Measurements from ENCODE around the gene NAGA.

The NAGA gene

DNA sequence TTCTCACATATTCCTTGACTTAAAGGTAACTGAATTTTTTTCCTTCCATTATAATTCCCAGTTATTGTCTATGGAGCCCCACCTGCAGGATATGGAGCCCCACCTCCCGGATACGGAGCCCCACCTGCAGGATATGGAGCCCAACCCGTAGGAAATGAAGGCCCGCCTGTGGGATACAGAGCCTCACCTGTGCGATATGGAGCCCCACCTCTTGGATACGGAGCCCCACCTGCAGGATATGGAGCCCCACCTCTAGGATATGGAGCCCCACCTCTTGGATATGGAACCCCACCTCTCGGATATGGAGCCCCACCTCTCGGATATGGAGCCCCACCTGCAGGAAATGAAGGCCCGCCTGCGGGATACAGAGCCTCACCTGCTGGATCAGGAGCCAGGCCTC, 43.9 kb downstream of the NAGA start:
- no peaks in the 10 kb centered on the region for H3K27me3 Mint-ChIP-seq
- H3K9me3 Mint-ChIP-seq: no peaks in the 10 kb centered on the region
- no peaks in the 10 kb centered on the region for H3K36me3 Mint-ChIP-seq (ENCODE audit: low read depth)
- H3K4me1 Mint-ChIP-seq (ENCODE audit: low read depth): peaks cover 34% of the 10 kb centered on the region
- H3K27ac Mint-ChIP-seq: no peak overlapping the region
- H3K4me3 Mint-ChIP-seq: no peak overlapping the region

GRCh38 chr22:42025421-42025820, 45.2 kb downstream of the NAGA start:
- no peak overlapping the region for H3K4me3 Mint-ChIP-seq
- no peaks in the 10 kb centered on the region for H3K9me3 Mint-ChIP-seq
- no peak overlapping the region for H3K27ac Mint-ChIP-seq
- no peaks in the 10 kb centered on the region for H3K27me3 Mint-ChIP-seq
- no peaks in the 10 kb centered on the region for H3K36me3 Mint-ChIP-seq (ENCODE audit: low read depth)
- peaks cover 21% of the 10 kb centered on the region for H3K4me1 Mint-ChIP-seq (ENCODE audit: low read depth)

GRCh38 chr22:42022162-42022847, 48.3 kb downstream of the NAGA start:
- peaks cover 10% of the 10 kb centered on the region for H3K27me3 Mint-ChIP-seq
- no peaks in the 10 kb centered on the region for H3K36me3 Mint-ChIP-seq (ENCODE audit: low read depth)
- H3K4me1 Mint-ChIP-seq (ENCODE audit: low read depth): peaks cover 18% of the 10 kb centered on the region
- H3K27ac Mint-ChIP-seq: no peak overlapping the region
- no peak overlapping the region for H3K4me3 Mint-ChIP-seq
- H3K9me3 Mint-ChIP-seq: no peaks in the 10 kb centered on the region

- Mint-ChIP-seq H3K4me3 (no peak overlapping the region), H3K36me3 (ENCODE audit: low read depth) (no peaks in the 10 kb centered on the region), H3K9me3 (no peaks in the 10 kb centered on the region), H3K4me1 (ENCODE audit: low read depth) (peaks cover 18% of the 10 kb centered on the region), H3K27me3 (peaks cover 16% of the 10 kb centered on the region), H3K27ac (no peak overlapping the region)
These were observed 49.0 kb downstream of the NAGA start for GRCh38 chr22:42021571-42021970.

DNA sequence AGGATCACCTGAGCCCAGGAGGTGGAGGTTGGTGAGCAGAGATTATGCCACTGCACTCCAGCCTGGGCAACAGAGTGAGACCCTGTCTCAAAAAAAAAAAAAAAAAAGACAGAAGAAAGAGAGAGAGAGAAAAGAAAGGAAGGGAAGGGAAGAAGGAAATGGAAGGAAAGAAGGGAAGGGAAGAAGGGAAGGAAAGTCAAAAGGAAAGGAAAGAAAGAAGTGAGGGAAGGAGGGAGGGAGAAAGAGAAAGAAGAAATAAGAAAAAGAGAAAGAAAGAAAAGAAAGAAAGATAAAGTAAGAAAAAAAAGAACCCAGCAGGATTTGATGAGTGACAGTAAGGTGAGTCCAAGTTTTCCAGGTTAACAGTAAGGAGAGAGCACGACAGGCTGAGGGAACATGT, 52.4 kb downstream of the NAGA start:
- H3K4me1 Mint-ChIP-seq (ENCODE audit: low read depth): peaks cover 13% of the 10 kb centered on the region
- H3K27ac Mint-ChIP-seq: no peak overlapping the region
- no peaks in the 10 kb centered on the region for H3K9me3 Mint-ChIP-seq
- no peaks in the 10 kb centered on the region for H3K36me3 Mint-ChIP-seq (ENCODE audit: low read depth)
- H3K27me3 Mint-ChIP-seq: peaks cover 25% of the 10 kb centered on the region
- no peak overlapping the region for H3K4me3 Mint-ChIP-seq

DNA sequence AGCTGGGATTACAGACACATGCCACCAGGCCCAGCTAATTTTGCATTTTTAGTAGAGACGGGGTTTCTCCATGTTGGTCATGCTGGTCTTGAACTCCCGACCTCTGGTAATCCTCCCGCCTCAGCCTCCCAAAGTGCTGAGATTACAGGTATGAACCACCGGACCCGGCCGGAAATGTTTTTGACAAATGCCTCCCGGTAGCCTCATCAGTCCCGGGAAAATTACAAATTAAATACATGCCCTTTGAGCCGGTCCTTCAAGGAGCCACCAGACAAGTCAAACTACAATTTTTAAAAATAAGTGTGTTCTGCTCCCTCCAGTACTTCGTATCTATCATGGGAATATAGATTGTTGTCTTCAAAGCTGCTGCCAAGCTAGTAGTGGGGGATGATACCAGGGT, 54.5 kb downstream of the NAGA start:
- Mint-ChIP-seq H3K4me1 (ENCODE audit: low read depth) (no peaks in the 10 kb centered on the region), H3K27me3 (peaks cover 25% of the 10 kb centered on the region), H3K4me3 (no peak overlapping the region), H3K27ac (no peak overlapping the region), H3K36me3 (ENCODE audit: low read depth) (no peaks in the 10 kb centered on the region), H3K9me3 (no peaks in the 10 kb centered on the region)

DNA sequence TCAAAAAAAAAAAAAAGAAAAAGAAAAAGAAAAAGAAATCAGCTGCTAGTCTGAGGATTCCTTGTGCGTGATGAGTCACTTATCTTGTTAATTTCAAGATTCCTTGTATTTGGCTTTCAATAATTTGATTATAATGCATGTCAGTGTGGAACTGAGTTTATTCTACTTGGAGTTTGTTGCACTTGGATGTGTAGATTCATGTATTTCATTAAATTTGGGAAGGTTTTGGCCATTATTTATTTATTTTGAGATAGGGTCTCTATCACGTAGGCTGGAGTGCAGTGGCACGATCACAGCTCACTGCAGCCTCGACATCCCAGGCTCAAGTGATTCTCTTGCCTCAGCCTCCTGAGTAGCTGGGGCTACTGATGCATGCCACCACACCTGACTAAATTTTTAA, 57.2 kb downstream of the NAGA start:
- Mint-ChIP-seq H3K4me1 (ENCODE audit: low read depth) (no peaks in the 10 kb centered on the region), H3K9me3 (peaks cover 11% of the 10 kb centered on the region), H3K27me3 (peaks cover 27% of the 10 kb centered on the region)

GRCh38 chr22:42010778-42011177, 59.8 kb downstream of the NAGA start:
- no peak overlapping the region for H3K27ac Mint-ChIP-seq
- H3K36me3 Mint-ChIP-seq (ENCODE audit: low read depth): peaks cover 8% of the 10 kb centered on the region
- H3K9me3 Mint-ChIP-seq: peaks cover 12% of the 10 kb centered on the region
- H3K4me3 Mint-ChIP-seq: no peak overlapping the region
- no peaks in the 10 kb centered on the region for H3K4me1 Mint-ChIP-seq (ENCODE audit: low read depth)
- H3K27me3 Mint-ChIP-seq: peaks cover 17% of the 10 kb centered on the region

More for the DNA sequence above, 57.2 kb downstream of the NAGA start:
- no peak overlapping the region for H3K27ac Mint-ChIP-seq
- peaks cover 8% of the 10 kb centered on the region for H3K36me3 Mint-ChIP-seq (ENCODE audit: low read depth)
- no peak overlapping the region for H3K4me3 Mint-ChIP-seq

All from stimulated activated naive CD8-positive, alpha-beta T cell treated with anti-CD3 and anti-CD28 coated beads, Interleukin-15, Interleukin-2, amounts not matched to agents 100 ng/mL and 50 ng/mL, for 24 hours (primary cell).